CD4-positive, CD25-positive, alpha-beta regulatory T cell (primary cell): ENCODE measurements around the gene PLXNA4. TPM values are rescaled to one million over a fixed set of nuclear protein-coding genes. Genes with fewer than 3 reads are reported as not detected.

ENCODE experiments used
- ATAC-seq, 2 donors: fragments of 150-1000 bp; cut with Tn5 transposase; one replicate each; pipeline ENCODE4 v1.10.0; 2021; ENCODE audit warnings: low read depth in 2 of 2, moderate number of reproducible peaks in 2 of 2, moderate library complexity in 1 of 2
- DNase-seq, 3 donors: peaks; one replicate each; pipeline versions ENCODE4 v3.0.0 to v3.0.0-alpha.2; 2012 to 2022; ENCODE audit warnings: mixed read lengths in 1 of 3
- H3K27ac ChIP-seq: one replicate; pipeline ENCODE4 v1.7.0; 2013; ENCODE audit warnings: mild to moderate bottlenecking, low read length; ENCODE audit not compliant: insufficient read depth, poor library complexity, severe bottlenecking
- H3K27me3 ChIP-seq: one replicate; pipeline ENCODE4 v1.7.0; 2013; ENCODE audit warnings: low read length; ENCODE audit not compliant: control insufficient read depth, insufficient read depth
- H3K36me3 ChIP-seq: one replicate; pipeline ENCODE4 v1.7.0; 2013; ENCODE audit warnings: mild to moderate bottlenecking, low read length, moderate library complexity; ENCODE audit not compliant: control insufficient read depth, insufficient read depth
- H3K4me1 ChIP-seq: 2 replicates; pipeline ENCODE4 v1.7.0; 2013; ENCODE audit warnings: mild to moderate bottlenecking, low read length; ENCODE audit not compliant: insufficient read depth, control insufficient read depth, poor library complexity, severe bottlenecking
- H3K4me3 ChIP-seq: one replicate; pipeline ENCODE4 v1.7.0; 2013; ENCODE audit warnings: low read depth, mild to moderate bottlenecking, low read length, moderate library complexity
- H3K9me3 ChIP-seq, 2 experiments: 1 replicate in 1 of 2; 2 replicates in 1 of 2; pipeline ENCODE4 v1.7.0; 2013; ENCODE audit warnings: low read length in 2 of 2, mild to moderate bottlenecking in 1 of 2, moderate library complexity in 1 of 2; ENCODE audit not compliant: control insufficient read depth in 2 of 2
- H3K27ac Mint-ChIP-seq, 3 donors: one replicate each; pipeline ENCODE4 v1.8.0; 2020 to 2022; ENCODE audit warnings: mild to moderate bottlenecking in 3 of 3, mixed read lengths in 3 of 3, moderate library complexity in 2 of 3
- H3K27me3 Mint-ChIP-seq: one replicate; pipeline ENCODE4 v1.8.0; 2022; ENCODE audit warnings: mild to moderate bottlenecking, mixed read lengths
- H3K36me3 Mint-ChIP-seq: one replicate; pipeline ENCODE4 v1.8.0; 2020; ENCODE audit warnings: mixed read lengths
- H3K4me1 Mint-ChIP-seq, 4 donors: one replicate each; pipeline ENCODE4 v1.8.0; 2020 to 2022; ENCODE audit warnings: mixed read lengths in 4 of 4, mild to moderate bottlenecking in 1 of 4
- H3K4me3 Mint-ChIP-seq, 4 donors: one replicate each; pipeline ENCODE4 v1.8.0; 2020 to 2022; ENCODE audit warnings: mild to moderate bottlenecking in 4 of 4, mixed read lengths in 4 of 4, moderate library complexity in 3 of 4
- H3K9me3 Mint-ChIP-seq, 7 donors: one replicate each; pipeline ENCODE4 v1.8.0; 2020 to 2022; ENCODE audit warnings: mixed read lengths in 7 of 7, mild to moderate bottlenecking in 3 of 7, moderate library complexity in 2 of 7
- polyA plus RNA-seq, 4 donors: library from polyadenylated mRNA; unstranded; fragments of 300-500 nt; fragmentation: Illumina TruSeq; gene quantifications; one replicate each; pipeline ENCODE4 v1.2.3, GENCODE V29; 2021
- total RNA-seq: library from RNA; stranded (reverse); gene quantifications from one replicate; pipeline ENCODE4 v1.2.3, GENCODE V29; 2022

PLXNA4 gene
- total and polyA plus RNA-seq, 5 donors from 2014 or later, result 0.27 TPM; not detected in 4

DNA sequence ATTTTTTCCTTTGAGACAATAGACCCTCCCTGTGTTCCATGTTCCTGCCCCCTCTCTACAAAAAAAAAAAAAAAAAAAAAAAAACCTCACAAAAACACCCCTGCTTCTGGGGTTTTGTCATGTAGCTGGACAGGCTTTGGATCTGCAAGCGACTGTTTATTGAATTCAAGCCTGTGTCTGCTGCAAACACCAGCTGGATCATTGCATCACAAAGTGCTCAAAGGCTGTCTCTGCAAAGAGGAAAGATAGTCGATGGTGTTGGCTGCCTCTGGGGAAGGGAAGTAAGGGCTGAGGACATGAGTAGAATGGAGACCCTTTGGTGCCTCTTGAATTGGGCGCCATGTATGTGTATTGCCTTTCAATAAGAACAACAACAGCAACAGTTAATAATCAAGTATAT lies 471.2 kb downstream of the PLXNA4 start:
- H3K4me1 ChIP-seq, result no peaks in the 10 kb centered on the region
- Mint-ChIP-seq H3K36me3 (no peaks in the 10 kb centered on the region), H3K27ac (no peak overlapping the region), H3K4me3 (no peak overlapping the region), H3K4me1 (no peaks in the 10 kb centered on the region), H3K9me3 (peaks cover 0 to 1% (median 0%) of the 10 kb centered on the region in 7 donors), H3K27me3 (peaks cover 10% of the 10 kb centered on the region)
- no peak overlapping the region for H3K27ac ChIP-seq
- H3K36me3 ChIP-seq, result no peaks in the 10 kb centered on the region
- H3K27me3 ChIP-seq, result no peaks in the 10 kb centered on the region
- no peak overlapping the region for H3K4me3 ChIP-seq
- no peaks in the 10 kb centered on the region for H3K9me3 ChIP-seq
- DNase-seq, result no peak
- ATAC-seq, result no peak

DNA sequence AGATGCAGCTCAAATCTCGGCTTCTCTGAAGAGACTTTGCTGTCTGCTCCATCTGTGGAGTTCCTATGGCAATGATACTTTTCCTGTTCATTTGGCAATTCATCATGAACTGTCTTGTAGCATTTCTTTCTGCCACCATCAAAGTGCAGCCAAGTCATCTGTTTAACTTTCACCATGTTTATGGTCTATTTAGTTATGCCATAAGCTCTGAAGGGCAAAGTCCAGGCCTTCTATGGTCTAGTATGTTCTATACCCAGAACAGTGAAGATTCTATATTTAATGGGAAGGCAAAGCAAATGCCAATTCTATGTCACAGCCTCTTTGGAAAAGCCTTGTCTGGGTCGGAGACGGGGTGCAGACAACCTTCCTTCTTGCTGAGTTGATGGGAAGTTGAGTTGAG lies 472.6 kb downstream of the PLXNA4 start:
- H3K9me3 Mint-ChIP-seq, result peaks cover 0 to 1% (median 0%) of the 10 kb centered on the region in 7 donors
- Histone ChIP-seq H3K27ac (no peak overlapping the region), H3K4me1 (no peaks in the 10 kb centered on the region), H3K9me3 (no peaks in the 10 kb centered on the region), H3K27me3 (no peaks in the 10 kb centered on the region), H3K4me3 (no peak overlapping the region), H3K36me3 (no peaks in the 10 kb centered on the region)
- no peaks in the 10 kb centered on the region for H3K4me1 Mint-ChIP-seq
- ATAC-seq (no peak), DNase-seq (no peak)
- no peak overlapping the region for H3K27ac Mint-ChIP-seq
- H3K36me3 Mint-ChIP-seq, result no peaks in the 10 kb centered on the region
- H3K27me3 Mint-ChIP-seq, result peaks cover 7% of the 10 kb centered on the region
- H3K4me3 Mint-ChIP-seq, result no peak overlapping the region

- Mint-ChIP-seq H3K27me3 (no peaks in the 10 kb centered on the region), H3K36me3 (no peaks in the 10 kb centered on the region), H3K27ac (no peak overlapping the region), H3K4me3 (no peak overlapping the region), H3K4me1 (no peaks in the 10 kb centered on the region), H3K9me3 (peaks cover 0 to 1% (median 0%) of the 10 kb centered on the region in 7 donors)
- no peak overlapping the region for H3K27ac ChIP-seq
- no peaks in the 10 kb centered on the region for H3K4me1 ChIP-seq
- no peaks in the 10 kb centered on the region for H3K36me3 ChIP-seq
- no peaks in the 10 kb centered on the region for H3K9me3 ChIP-seq
- ATAC-seq, result no peak
- no peaks in the 10 kb centered on the region for H3K27me3 ChIP-seq
- DNase-seq, result no peak
- H3K4me3 ChIP-seq, result no peak overlapping the region
Measured at GRCh38 chr7:132102942-132103341, 473.3 kb downstream of the PLXNA4 start.

DNA sequence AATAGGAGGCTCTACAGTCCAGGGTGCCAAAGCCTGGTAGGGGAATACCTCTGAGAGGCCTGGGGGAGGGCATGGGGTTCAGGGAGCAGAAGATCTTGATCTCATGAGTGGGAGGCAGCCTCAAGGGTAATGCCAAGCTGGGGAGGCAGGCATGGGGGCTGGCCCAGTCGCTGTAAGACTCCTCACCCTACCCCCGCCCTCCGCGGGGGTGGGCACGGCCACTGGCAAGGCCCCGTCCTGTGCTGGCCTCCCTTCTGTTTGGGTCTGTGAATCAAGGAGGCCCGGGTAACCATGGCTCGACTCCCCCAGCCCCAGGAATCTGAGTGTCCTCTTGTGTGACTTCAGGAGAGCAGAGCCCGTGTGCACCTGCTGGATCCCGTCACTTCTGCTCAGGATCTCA lies 473.9 kb downstream of the PLXNA4 start:
- no peak overlapping the region for H3K4me3 Mint-ChIP-seq
- no peak overlapping the region for H3K4me3 ChIP-seq

GRCh38 chr7:132100981-132101380 lies 475.3 kb downstream of the PLXNA4 start:
- no peaks in the 10 kb centered on the region for H3K36me3 ChIP-seq

More for the DNA sequence above, 473.9 kb downstream of the PLXNA4 start:
- H3K9me3 Mint-ChIP-seq, result peaks cover 0 to 1% (median 0%) of the 10 kb centered on the region in 7 donors
- no peaks in the 10 kb centered on the region for H3K27me3 ChIP-seq
- no peak for DNase-seq
- H3K36me3 Mint-ChIP-seq, result no peaks in the 10 kb centered on the region
- H3K9me3 ChIP-seq, result no peaks in the 10 kb centered on the region
- H3K27ac Mint-ChIP-seq, result no peak overlapping the region
- H3K27ac ChIP-seq, result no peak overlapping the region
- H3K27me3 Mint-ChIP-seq, result no peaks in the 10 kb centered on the region
- no peaks in the 10 kb centered on the region for H3K4me1 Mint-ChIP-seq
- no peaks in the 10 kb centered on the region for H3K36me3 ChIP-seq
- no peaks in the 10 kb centered on the region for H3K4me1 ChIP-seq
- ATAC-seq, result no peak

GRCh38 chr7:132100483-132100882 lies 475.8 kb downstream of the PLXNA4 start:
- no peak overlapping the region for H3K4me3 Mint-ChIP-seq
- ATAC-seq (no peak), DNase-seq (no peak)
- H3K27ac Mint-ChIP-seq, result no peak overlapping the region
- H3K27me3 Mint-ChIP-seq, result no peaks in the 10 kb centered on the region
- peaks cover 0 to 1% (median 0%) of the 10 kb centered on the region in 7 donors for H3K9me3 Mint-ChIP-seq
- Histone ChIP-seq H3K4me1 (no peaks in the 10 kb centered on the region), H3K9me3 (no peaks in the 10 kb centered on the region), H3K27ac (no peak overlapping the region), H3K4me3 (no peak overlapping the region), H3K36me3 (no peaks in the 10 kb centered on the region), H3K27me3 (no peaks in the 10 kb centered on the region)
- H3K36me3 Mint-ChIP-seq, result no peaks in the 10 kb centered on the region
- no peaks in the 10 kb centered on the region for H3K4me1 Mint-ChIP-seq

More at GRCh38 chr7:132100981-132101380, 475.3 kb downstream of the PLXNA4 start:
- Mint-ChIP-seq H3K4me1 (no peaks in the 10 kb centered on the region), H3K27ac (no peak overlapping the region), H3K36me3 (no peaks in the 10 kb centered on the region), H3K27me3 (no peaks in the 10 kb centered on the region), H3K4me3 (no peak overlapping the region), H3K9me3 (peaks cover 0 to 1% (median 0%) of the 10 kb centered on the region in 7 donors)
- no peaks in the 10 kb centered on the region for H3K4me1 ChIP-seq
- no peak overlapping the region for H3K27ac ChIP-seq
- no peak for DNase-seq
- H3K4me3 ChIP-seq, result no peak overlapping the region
- no peaks in the 10 kb centered on the region for H3K9me3 ChIP-seq
- no peak for ATAC-seq
- H3K27me3 ChIP-seq, result no peaks in the 10 kb centered on the region

GRCh38 chr7:132099163-132099562 lies 477.1 kb downstream of the PLXNA4 start:
- no peak overlapping the region for H3K27ac Mint-ChIP-seq
- ATAC-seq, result no peak
- H3K27ac ChIP-seq, result no peak overlapping the region
- no peaks in the 10 kb centered on the region for H3K27me3 Mint-ChIP-seq
- H3K4me1 ChIP-seq, result no peaks in the 10 kb centered on the region
- H3K9me3 Mint-ChIP-seq, result peaks cover 0 to 2% (median 0%) of the 10 kb centered on the region in 7 donors
- no peak overlapping the region for H3K4me3 ChIP-seq
- H3K36me3 ChIP-seq, result no peaks in the 10 kb centered on the region
- DNase-seq, result no peak
- no peaks in the 10 kb centered on the region for H3K4me1 Mint-ChIP-seq
- no peaks in the 10 kb centered on the region for H3K27me3 ChIP-seq
- no peaks in the 10 kb centered on the region for H3K36me3 Mint-ChIP-seq
- H3K4me3 Mint-ChIP-seq, result no peak overlapping the region
- H3K9me3 ChIP-seq, result no peaks in the 10 kb centered on the region

DNA sequence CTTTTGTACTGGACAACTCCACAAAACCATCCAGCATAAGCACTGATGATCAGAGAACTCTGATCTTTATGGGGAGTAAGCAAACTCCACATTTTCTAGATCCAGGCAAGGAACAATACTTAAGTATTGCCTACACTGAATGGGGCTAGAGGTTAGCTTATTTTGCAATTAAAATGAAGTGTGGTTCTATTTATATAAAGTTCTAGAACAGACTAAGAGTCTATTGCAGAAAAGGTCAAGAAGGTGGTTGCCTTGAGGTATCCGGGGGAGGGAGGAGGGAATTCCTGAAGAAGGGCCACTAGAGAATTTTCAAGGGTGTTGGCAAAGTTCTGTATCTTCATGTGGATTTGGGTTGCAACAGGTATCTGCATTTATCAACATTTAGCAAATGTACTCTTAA lies 477.9 kb downstream of the PLXNA4 start:
- DNase-seq (no peak), ATAC-seq (no peak)
- no peaks in the 10 kb centered on the region for H3K27me3 ChIP-seq
- Mint-ChIP-seq H3K27ac (no peak overlapping the region), H3K36me3 (no peaks in the 10 kb centered on the region), H3K27me3 (no peaks in the 10 kb centered on the region), H3K9me3 (peaks cover 0 to 2% (median 0%) of the 10 kb centered on the region in 7 donors), H3K4me1 (no peaks in the 10 kb centered on the region), H3K4me3 (no peak overlapping the region)
- no peaks in the 10 kb centered on the region for H3K9me3 ChIP-seq
- H3K4me1 ChIP-seq, result no peaks in the 10 kb centered on the region
- H3K36me3 ChIP-seq, result no peaks in the 10 kb centered on the region
- no peak overlapping the region for H3K4me3 ChIP-seq
- H3K27ac ChIP-seq, result no peak overlapping the region
